ENCODE measurements around the gene GCK.

GCK gene

GRCh38 chr7:44114586-44115310 is 74.5 kb downstream of the GCK start:
- no peak for DNase-seq

GRCh38 chr7:44113764-44114354 is 75.4 kb downstream of the GCK start:
- DNase-seq, result no peak

GRCh38 chr7:44112997-44113763 is 76.1 kb downstream of the GCK start:
- DNase-seq, result no peak

- DNase-seq, result no peak
Observed at GRCh38 chr7:44112231-44112996, 76.8 kb downstream of the GCK start.

GRCh38 chr7:44111761-44112160 is 77.5 kb downstream of the GCK start:
- no peak for DNase-seq

GRCh38 chr7:44110719-44111635 is 78.3 kb downstream of the GCK start:
- no peak for DNase-seq

- no peak for DNase-seq
Observed at GRCh38 chr7:44109991-44110390, 79.2 kb downstream of the GCK start.

GRCh38 chr7:44108768-44109750 is 80.2 kb downstream of the GCK start:
- no peak for DNase-seq

GRCh38 chr7:44107961-44108767 is 81.1 kb downstream of the GCK start:
- no peak for DNase-seq

GRCh38 chr7:44107116-44107960 is 81.9 kb downstream of the GCK start:
- DNase-seq, result no peak

- DNase-seq, result no peak
Observed at GRCh38 chr7:44106311-44107065, 82.8 kb downstream of the GCK start.

GRCh38 chr7:44105832-44106231 is 83.4 kb downstream of the GCK start:
- no peak for DNase-seq

GRCh38 chr7:44104860-44105771 is 84.1 kb downstream of the GCK start:
- DNase-seq, result no peak

- DNase-seq, result no peak
Observed at GRCh38 chr7:44103923-44104859, 85.0 kb downstream of the GCK start, which contains the start of gene AEBP1. Gene AEBP1 (plus strand): TSS chr7:44104345. CDS start chr7:44104666, 321 bp downstream.

GRCh38 chr7:44103566-44103922 is 85.7 kb downstream of the GCK start:
- DNase-seq, result no peak

All from NCI-H2081 treated with DMSO at 0.1 percent for 48 hours (cell line).